GM04503 (cell line): ENCODE data around the gene CPLANE2.
"Not testable (repeated sequence)": the region's sequence is repeated elsewhere in the genome, so short reads cannot be mapped to it uniquely, and the experiment has no call there.

Experiments
- DNase-seq: peaks from one replicate; pipeline ENCODE4 v3.0.0-alpha.2; 2012; ENCODE audit warnings: low read depth

The CPLANE2 gene

DNA sequence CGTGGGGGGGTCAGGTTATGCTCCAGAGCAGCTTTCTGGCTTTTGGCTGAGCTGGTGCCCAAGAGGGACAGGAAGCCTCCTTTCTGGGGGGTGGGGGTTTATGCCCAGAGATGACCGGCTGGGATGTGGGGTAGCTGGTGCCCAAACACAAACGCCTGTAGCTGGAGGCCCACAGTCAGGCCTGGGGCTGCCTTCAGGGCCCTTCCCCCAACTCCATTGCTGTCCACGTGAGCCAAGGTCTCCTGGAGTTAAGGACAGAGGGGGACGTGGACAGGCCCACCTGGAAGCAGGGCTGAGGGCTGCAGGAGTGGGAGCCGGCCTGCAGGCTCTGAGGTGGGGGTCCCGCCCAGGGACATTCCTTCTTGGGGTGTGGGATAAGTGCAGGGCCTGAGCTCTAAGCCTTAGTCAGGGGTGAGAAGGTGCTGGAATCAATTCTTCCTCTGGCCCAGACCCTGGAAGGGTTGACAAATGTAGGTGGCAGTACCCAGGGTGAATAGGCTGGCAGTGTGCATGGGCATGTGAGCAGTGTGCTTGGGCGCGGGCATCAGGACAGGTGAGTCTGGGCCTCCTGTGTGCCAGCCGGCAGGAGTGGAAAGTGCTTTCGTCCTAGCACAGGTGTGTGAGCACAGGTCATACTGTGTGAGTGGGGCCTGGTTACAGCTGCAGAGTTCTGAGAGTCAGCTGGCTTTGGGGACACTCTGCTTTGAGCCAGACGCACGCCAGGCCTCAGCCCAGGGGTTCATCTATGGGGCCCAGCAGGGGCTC, 6.8 kb downstream of the CPLANE2 start:
- DNase-seq, result no peak

DNA sequence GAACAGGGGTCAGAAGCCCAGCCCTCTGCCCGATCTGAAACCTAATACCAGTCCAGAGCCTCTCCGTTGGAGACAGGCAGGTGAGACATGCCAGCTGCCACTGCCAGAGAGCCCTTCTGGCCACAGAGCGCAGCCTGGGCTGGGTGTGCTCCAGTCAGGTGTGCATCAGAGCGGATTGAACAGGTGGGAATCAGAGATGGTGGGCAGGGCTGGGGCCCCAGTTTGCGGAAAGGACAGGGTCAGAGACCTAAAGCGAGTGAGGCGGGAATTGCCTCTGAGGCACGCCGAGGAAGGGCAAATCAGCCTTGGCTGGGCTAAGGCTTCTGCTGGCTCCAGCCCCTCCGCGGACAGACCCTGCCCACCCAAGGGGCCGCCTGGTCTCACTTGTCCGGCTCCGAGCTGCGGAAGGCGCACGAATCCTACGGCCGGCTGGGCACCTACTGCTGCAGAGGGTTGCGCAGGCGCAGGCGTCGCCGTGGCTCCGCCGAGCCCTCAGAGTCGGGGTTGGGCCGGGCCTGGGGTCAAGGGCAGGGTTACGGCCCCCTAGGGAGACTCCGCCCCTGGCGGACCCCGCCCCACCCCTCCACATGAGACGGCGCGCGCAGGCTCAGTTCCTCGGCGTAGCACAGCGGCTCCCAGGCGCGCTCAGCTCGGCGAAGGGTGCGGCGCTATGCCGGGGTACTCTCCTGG, 10.3 kb downstream of the CPLANE2 start:
- DNase-seq, result no peak

DNA sequence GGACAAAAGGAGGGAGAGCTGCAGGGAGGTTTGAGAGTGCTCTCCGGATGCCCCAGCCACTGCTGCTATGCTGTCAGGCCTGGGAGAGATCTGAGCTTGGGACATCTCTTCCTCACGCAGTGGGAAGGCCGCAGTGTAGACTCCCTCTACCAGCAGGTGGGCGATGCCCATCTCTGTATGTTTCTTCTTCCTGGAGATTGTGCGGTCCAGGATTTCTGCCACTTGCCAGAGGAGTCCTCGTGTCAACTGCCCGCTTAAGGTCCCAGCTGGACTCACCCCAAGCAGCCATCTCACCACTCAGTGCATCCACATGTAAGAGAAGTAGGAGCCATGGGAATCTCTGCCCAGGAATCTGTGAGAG, 10.9 kb downstream of the CPLANE2 start:
- DNase-seq, result no peak

DNA sequence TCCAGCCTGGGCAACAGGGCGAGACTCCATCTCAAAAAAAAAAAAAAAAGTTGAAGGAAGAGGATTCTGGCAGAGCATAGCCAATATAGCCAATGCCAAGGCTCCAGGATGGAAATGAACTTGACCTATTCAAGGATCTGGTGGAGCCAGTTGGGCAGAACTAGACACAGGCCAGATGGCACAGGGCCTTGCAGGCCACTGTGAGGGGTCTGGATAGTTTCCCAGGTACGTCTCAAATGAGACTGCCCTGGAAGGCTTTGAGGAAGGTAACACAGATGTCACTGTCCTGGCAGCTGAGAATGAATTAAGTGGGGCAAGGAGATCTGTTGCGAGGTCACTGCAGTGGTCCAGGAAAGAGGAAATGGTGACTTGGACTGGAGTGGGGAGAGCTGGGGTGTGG, 12.5 kb downstream of the CPLANE2 start:
- DNase-seq, result no peak

DNA sequence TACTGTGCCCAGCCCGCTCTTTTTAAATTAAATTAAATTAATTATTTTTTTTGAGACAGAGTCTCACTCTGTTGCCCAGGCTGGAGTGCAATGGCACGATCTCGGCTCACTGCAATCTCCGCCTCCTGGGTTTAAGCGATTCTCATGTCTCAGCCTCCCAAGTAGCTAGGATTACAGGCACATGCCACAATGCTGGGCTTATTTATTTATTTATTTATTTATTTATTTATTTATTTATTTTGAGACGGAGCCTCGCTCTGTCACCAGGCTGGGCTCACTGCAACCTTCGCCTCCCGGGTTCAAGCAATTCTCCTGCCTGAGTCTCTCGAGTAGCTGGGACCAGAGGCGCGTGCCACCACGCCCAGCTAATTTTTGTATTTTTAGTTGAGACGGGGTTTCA, 14.3 kb downstream of the CPLANE2 start:
- DNase-seq, result not testable (repeated sequence)

DNA sequence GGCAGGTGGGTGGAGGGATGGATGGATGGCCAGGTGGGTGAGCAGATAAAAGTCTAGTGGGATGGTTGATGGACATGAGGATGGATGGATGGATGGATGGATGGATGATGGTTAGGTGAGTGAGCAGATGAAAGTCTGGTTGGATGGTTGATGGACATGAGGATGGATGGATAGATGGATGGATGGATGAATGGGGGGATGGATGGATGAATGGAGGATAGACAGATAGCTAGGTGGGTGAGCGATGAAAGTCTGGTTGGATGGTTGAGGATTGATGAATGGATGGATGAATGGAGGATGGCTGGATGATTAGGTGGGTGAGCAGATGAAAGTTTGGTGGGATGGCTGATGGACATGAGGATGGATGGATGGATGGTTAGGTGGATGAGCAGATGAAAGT, 15.5 kb downstream of the CPLANE2 start:
- no peak for DNase-seq

DNA sequence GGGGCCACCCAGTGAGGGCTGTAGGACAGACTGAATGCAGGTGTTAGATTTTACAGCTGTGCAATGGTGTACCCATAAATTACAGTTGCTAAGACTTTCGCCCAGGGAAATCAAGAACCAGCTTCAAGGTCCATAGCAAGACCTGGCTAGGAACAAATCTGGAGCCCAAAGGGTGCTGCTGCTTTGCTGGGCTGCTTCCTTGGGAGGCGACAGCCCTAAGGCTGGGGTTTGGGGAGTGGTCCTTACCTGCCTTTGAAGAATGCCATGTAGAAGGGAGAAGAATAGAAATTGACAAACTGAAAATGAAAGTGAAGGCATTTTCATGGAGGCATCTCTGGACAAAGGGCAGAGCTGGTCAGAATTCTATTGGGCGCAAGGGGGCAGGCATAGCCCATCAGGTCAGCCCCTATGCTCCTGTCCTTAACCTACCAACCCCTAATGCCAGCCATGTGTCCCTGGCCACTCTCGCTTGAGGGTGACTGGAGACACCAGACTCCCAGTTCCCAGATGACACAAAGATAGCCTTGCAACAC, 16.9 kb downstream of the CPLANE2 start:
- DNase-seq, result no peak

DNA sequence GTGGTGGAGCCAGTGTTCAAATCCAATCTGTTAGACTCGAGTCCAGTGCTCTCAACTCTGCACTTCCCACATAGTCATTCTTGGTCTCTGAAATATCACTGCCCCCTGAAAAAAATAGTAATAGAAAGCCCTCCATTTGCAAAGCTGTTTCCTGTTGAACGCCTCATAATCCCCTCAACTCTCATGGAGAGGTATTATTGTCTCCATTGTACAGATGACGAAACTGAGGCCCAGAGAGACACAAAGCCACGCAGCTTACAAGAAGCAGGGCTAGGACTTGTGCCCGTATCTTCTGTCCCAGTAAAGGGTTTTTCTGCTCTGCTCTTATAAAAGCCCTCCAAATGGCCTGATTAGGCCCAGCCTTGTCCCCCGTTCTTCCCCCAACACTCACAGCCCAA, 18.3 kb downstream of the CPLANE2 start:
- DNase-seq, result no peak

DNA sequence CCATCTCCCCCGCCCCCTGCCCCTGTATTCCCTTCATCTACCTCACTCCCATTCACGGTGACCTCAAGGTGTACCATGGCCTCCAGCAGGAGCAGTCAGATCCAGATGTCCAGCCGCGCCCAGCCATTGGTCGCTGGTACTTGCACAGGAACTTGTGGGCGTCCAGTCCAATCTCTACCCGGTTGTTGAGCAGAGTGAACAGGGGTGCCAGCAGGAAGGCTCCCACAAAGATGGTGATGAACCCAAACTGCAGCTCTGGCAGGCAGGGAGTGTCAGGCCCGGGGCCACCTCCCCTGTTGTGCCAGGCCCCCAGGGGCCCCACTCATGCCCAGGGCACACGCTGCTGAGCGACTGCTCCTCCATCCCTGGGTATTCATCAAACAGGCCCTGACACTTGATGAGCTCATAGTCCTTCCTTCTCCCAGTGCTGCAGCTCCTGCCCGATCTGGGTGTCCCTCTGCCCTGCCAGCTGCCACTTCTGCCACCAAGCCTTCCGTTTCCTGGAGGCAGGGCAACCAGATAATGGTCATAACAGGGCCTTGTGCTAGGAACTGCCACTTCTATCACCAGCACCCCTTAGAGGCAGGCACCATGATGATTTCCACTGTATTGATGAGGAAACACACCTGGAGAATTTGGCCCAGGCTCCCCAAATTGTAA, 18.8 kb downstream of the CPLANE2 start:
- no peak for DNase-seq

DNA sequence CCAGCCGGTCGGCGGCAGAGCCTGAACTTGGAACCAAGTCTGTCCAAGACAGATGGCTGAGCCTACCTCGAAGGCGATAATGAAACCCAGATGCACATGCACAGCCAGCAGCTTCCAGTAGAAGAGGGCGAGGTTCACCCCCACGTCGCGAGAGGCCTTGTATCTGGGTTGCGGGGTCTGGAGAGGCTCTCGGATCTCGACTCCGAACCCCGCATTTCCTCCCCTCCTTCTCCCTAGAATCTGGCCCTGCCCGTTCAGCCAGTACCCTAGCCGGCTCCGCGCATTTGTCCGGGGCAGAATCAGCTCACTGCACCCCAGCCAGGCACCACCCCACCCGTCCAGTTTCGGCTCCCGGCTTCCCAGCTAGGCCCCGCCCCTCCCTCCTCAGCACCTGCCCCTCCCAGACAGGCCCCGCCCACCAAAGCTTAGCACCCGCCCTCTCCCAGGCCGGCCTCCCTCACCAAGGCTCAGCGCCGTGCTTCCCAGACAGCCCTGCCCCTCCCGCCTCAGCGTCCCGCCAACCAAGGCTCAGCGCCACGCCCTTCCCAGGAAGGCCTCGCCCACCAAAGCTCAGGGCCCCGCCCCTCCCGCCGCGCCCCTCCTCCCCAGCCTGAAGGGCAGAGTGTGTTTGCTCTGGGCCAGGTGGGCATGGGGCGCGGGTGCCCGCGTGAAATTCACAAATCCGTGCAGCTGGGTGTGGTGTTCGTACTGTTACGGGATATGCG, 19.8 kb downstream of the CPLANE2 start:
- peak; percentile 56 for DNase-seq

DNA sequence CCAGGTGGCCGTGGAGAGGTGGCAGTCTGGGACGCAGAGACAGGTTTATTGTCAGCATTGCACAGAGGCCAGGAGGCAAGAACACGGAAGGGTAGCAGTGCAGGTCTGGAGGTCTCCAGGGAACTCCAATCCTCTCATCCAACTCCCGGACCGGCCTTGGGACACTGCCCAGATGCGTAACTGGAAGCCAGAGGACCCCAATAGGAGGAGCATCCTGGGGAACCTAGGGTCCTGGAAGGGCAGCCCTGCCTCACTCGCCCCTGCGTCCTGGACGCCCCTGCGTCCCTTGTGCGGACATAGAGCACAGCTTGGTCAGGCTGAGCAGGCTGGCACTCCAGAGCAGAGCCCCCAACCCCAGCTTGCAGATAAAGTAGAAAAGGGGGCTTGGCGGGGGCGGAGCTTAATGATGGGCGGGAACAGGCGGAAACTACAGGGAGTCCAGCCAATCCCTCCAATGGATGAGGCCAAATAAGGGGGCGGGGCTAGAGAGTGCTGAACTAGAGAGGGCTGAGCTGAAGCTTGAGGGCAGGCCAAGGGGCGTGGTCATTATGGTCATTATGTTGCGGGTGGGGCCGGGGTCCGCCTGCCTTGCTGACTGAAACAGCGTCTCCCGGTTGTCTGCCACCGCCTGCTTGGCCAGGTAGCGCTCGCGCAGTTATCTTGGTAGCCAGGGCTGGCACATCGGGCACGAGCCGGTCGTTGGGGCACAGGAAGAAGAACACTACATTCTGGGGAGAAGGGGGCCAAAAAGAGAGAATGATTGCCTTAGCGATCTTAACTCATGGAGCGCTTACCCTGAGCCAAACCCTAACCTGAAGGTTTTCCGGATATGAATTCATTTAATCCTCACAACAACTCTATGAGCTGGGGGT, 20.9 kb downstream of the CPLANE2 start:
- no peak for DNase-seq

DNA sequence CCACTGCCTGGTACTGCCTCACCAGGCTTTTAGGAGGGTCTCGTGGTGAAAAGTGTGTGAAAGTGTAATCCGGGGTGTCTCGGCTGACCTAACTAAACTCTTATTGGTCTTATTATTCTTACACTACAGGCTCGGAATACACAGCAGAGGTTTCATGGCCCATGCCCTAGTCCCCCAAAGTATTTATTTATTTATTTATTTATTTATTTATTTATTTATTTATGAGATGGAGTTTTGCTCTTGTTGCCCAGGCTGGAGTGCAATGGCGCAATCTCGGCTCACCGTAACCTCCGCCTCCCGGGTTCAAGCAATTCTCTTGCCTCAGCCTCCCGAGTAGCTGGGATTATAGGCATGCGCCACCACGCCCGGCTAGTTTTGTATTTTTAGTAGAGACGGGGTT, 21.7 kb downstream of the CPLANE2 start:
- DNase-seq, result not testable (repeated sequence)

DNA sequence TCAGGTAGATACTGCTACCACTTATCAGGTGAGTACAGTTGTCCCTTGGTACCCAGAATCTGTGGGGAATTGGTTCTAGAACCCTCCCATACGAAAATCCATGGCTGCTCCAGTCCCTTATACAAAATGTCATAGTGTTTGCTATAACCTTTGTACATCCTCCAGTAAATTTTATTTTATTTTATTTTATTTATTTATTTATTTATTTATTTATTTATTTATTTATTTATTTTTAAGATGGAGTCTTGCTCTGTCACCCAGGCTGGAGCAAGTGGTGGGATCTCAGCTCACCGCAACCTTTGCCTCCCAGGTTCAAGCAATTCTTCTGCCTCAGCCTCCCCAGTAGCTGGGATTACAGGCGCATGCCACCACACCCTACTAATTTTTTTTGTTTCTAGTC, 23.4 kb downstream of the CPLANE2 start:
- not testable (repeated sequence) for DNase-seq

DNA sequence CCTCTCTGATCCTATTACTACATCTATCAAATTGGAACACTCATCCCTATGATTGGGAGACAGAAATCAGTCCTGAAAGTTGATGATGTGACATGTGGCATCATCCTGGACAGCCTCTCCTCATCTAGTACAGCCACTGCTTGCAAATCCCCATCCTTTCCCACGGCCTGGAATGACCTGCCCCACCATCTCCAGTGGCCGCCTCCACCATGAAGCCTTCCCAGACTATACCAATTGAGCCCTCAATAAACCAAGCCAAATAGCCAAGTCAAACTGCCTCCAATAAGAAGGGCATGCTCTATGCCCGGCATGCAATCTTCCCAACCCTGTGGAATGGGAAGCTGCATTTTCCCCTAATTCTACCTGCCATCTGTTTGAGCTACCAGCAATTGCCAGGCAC, 24.0 kb downstream of the CPLANE2 start:
- no peak for DNase-seq

DNA sequence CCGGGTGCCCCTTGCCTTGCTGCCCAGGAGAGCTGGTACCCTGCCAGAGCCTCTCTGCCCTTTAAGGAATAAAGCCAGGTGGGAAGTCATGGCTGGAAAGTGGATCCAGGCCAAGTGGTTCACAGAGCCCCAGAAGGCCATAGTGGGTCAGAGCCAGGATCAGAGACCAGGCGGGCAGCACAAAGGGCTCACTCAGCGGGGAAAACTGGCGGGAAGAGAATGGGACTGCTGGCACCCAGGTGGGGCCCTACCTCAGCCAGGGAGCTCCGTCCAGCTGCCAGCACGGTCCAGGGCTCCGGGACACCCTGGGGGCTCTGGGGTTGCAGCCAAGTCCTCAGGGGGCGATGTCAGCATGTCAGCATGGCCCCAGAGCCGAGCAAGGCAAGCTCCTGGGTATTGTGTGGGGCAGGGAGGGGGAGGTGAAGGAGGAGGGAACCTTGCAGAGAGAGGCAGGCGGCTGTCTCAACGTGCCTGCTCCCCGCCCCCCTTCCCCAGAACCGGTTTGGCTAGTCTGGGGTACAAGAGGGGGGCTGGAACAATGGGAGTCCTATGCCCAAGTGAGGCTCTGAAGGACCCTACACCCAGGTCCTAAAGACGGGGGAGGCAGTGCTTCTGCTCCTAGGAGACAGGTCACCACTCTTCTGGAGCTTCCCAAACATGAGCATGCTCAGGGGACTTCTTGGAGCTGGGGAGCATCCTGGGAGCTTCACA, 24.6 kb downstream of the CPLANE2 start, which contains the start of gene ARHGEF19:
TSS of gene ARHGEF19 (minus strand) at position 402 of the 711 bp plus-strand sequence. CDS start 3,598 bp downstream, outside the sequence.
- no peak for DNase-seq

DNA sequence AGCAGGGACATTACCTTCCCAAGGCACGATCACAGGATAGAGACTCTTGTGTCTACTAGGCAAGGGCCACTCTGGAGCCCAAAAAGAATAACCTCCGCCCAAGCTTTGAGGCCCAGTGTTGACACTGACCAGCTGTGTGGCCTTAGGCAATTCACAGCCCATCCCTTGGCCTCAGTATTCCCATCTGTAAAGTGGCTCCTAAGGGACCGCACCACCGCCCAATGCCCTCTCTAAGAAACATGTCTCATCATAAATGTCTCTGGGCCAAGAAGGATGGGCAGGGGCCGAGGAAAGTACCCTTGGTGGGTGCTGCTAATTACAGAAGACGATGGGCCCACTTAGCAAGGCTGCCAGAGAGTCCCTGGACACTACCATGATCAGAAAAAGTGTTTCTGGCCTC, 25.2 kb downstream of the CPLANE2 start:
- no peak for DNase-seq

DNA sequence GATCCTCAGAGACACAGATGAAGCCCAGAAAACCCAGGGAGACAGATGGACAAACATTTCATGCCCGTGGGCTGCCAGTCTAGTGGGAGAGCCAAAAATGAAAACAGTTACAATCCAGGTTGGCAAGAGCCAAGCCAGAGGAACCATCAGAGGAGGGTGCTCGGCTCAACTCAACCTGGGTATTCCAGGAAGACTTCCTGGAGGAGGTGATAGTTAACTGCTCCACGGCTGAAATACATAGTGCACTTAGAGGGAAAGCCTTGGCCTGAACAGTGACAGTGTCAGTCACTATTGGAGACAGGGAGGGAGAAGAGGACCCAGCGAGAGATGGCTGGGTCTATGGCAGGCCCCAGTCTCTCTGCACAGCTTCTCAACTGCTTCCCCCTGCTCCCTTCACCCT, 26.4 kb downstream of the CPLANE2 start:
- DNase-seq, result no peak

DNA sequence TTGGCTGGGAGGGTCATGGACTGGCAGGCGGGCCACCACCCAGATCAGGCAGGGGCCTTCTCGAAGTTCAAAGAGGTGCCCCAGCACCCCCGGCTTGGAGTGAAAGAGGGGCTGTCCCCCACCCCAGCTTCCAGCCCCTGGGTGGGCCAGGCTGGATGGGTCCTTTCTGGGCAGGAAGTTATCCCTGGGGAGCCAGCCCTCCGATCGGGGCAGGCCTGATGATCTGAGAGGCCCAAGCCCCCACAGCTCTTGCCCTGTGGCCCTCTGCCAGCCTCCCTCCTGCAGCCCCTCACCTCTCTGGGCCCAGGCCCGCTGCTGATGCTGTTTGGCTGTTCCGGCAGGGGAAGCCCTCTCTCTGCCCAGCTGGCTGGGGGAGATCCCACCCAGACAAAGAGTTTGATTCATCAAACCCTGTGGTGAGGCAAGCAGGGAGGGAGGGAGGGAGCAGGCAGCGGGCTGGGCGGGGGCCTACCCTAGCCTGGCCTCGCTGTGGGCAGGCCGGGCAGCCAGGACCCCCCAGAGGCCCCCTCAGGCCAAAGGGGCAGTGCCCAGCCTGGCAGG, 27.1 kb downstream of the CPLANE2 start:
- no peak for DNase-seq

DNA sequence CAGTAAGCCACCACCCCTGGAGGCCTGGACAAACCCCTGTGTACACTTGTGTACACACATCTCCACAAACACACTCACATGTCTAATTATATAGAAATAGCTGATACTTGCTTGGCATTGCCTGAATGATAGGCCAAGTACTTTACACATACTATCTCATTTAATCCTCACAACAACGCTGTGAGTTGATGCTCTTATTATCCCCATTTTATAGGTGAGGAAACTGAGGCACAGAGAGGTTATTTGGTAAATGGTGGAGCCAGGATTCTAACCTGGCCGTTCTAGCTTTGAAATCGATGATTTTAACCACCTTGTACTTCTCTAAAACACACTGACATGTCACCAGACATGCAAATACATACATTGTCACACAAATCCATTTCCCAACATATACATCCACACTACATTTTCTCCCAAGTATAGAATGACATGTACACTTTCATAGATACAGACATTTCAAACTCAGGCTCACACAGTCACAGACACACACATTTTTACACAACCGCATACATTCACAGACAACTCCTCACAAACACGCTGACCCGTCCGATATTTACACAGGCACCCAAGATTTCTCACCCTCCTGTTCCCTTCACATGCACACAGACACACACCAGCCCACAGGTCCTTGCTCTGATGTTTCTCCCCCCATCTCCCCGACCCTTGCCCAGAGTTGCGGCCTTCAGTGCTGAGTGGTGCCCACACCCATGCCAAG, 27.7 kb downstream of the CPLANE2 start:
- DNase-seq, result no peak
